Liver (tissue), 9 donors: Measurements from ENCODE around the gene VWA7. TPM values are rescaled to one million over a fixed set of nuclear protein-coding genes. Genes with fewer than 3 reads are reported as not detected.

Experiments
- DNase-seq: peaks from one replicate; pipeline ENCODE4 v3.0.0-alpha.2; 2017; ENCODE audit warnings: low spot score
- H3K27ac ChIP-seq, 2 donors: one replicate each; pipeline ENCODE4 v1.7.0; 2013; ENCODE audit warnings: inconsistent platforms in 2 of 2, low read length in 2 of 2, control low read depth in 1 of 2, low read depth in 1 of 2, mild to moderate bottlenecking in 1 of 2
- H3K27me3 ChIP-seq, 4 donors: one replicate each; pipeline versions ENCODE4 v1.6.1 to v1.7.0; 2013; ENCODE audit warnings: low read length in 3 of 4, inconsistent platforms in 1 of 4, mild to moderate bottlenecking in 1 of 4, moderate library complexity in 1 of 4; ENCODE audit not compliant: control insufficient read depth in 4 of 4, insufficient read depth in 4 of 4
- H3K36me3 ChIP-seq, 4 donors: one replicate each; pipeline versions ENCODE4 v1.6.1 to v1.7.0; 2013; ENCODE audit warnings: low read length in 3 of 4, mild to moderate bottlenecking in 3 of 4, low read depth in 1 of 4, moderate library complexity in 1 of 4; ENCODE audit not compliant: control insufficient read depth in 4 of 4, insufficient read depth in 3 of 4
- H3K4me1 ChIP-seq, 4 donors: one replicate each; pipeline versions ENCODE4 v1.6.1 to v1.7.0; 2013; ENCODE audit warnings: low read length in 3 of 4, mild to moderate bottlenecking in 3 of 4, moderate library complexity in 1 of 4; ENCODE audit not compliant: control insufficient read depth in 4 of 4, insufficient read depth in 4 of 4
- H3K4me3 ChIP-seq, 3 donors: one replicate each; pipeline versions ENCODE4 v1.6.1 to v1.7.0; 2013; ENCODE audit warnings: low read length in 3 of 3, control low read depth in 1 of 3, low read depth in 1 of 3, mild to moderate bottlenecking in 1 of 3
- H3K9ac ChIP-seq, 2 donors: one replicate each; pipeline ENCODE4 v1.7.0; 2013; ENCODE audit warnings: low read length in 2 of 2, mild to moderate bottlenecking in 2 of 2, moderate library complexity in 2 of 2, control low read depth in 1 of 2, low read depth in 1 of 2
- H3K9me3 ChIP-seq, 4 donors: one replicate each; pipeline versions ENCODE4 v1.6.1 to v1.7.0; 2013; ENCODE audit warnings: low read length in 3 of 4; ENCODE audit not compliant: control insufficient read depth in 4 of 4
- ATF3 ChIP-seq: IDR thresholded peaks from 2 replicates; pipeline ENCODE4 v1.6.1; 2016; ENCODE audit warnings: antibody characterized with exemption
- CTCF ChIP-seq: fragments of 150-350 bp; IDR thresholded peaks from 2 replicates; pipeline ENCODE4 v1.5.1; 2017; ENCODE audit warnings: improper control_type of control experiment, low read depth, low read length; ENCODE audit not compliant: missing input control
- EGR1 ChIP-seq, 2 donors: IDR thresholded peaks; 2 replicates each; pipeline ENCODE4 v1.6.1; 2016 to 2018; ENCODE audit warnings: antibody characterized with exemption in 2 of 2, low read depth in 2 of 2
- FOXA1 ChIP-seq: IDR thresholded peaks from 2 replicates; pipeline ENCODE4 v1.6.1; 2016; ENCODE audit warnings: antibody characterized with exemption
- GABPA ChIP-seq, 2 donors: IDR thresholded peaks in 1 of 2; conservative IDR thresholded peaks in 1 of 2; 2 replicates each; pipeline ENCODE4 v1.6.1; 2016; ENCODE audit warnings: antibody characterized with exemption in 2 of 2, mild to moderate bottlenecking in 1 of 2, moderate library complexity in 1 of 2
- HNF4A ChIP-seq, 2 donors: conservative IDR thresholded peaks; 2 replicates each; pipeline ENCODE4 v1.6.1; 2016; ENCODE audit warnings: antibody characterized with exemption in 2 of 2, mild to moderate bottlenecking in 2 of 2
- HNF4G ChIP-seq: IDR thresholded peaks from 2 replicates; pipeline ENCODE4 v1.6.1; 2016; ENCODE audit warnings: antibody characterized with exemption
- NR2F2 ChIP-seq: IDR thresholded peaks from 2 replicates; pipeline ENCODE4 v1.6.1; 2016; ENCODE audit warnings: antibody characterized with exemption
- RAD21 ChIP-seq, 2 donors: IDR thresholded peaks; 2 replicates each; pipeline ENCODE4 v1.6.1; 2016; ENCODE audit warnings: antibody characterized with exemption in 2 of 2, mild to moderate bottlenecking in 2 of 2
- REST ChIP-seq: IDR thresholded peaks from 2 replicates; pipeline ENCODE4 v1.6.1; 2016; ENCODE audit warnings: antibody characterized with exemption, mild to moderate bottlenecking
- SP1 ChIP-seq: IDR thresholded peaks from 2 replicates; pipeline ENCODE4 v1.6.1; 2018; ENCODE audit warnings: antibody characterized with exemption, mild to moderate bottlenecking
- TAF1 ChIP-seq: conservative IDR thresholded peaks from 2 replicates; pipeline ENCODE4 v1.6.1; 2016; ENCODE audit warnings: antibody characterized with exemption, mild to moderate bottlenecking
- YY1 ChIP-seq: IDR thresholded peaks from 2 replicates; pipeline ENCODE4 v1.6.1; 2016; ENCODE audit warnings: antibody characterized with exemption, mild to moderate bottlenecking
- WGBS: extraction: QIAGEN DNeasy Blood & Tissue Kit; methylation state at CpG from one replicate; pipeline ENCODE4 v1.1.7; 2013; 5-methylcytosine and 5-hydroxymethylcytosine counted together
- polyA plus RNA-seq, 2 donors: library from polyadenylated mRNA; stranded (reverse) in 1 of 2; unstranded in 1 of 2; fragments of 200-250 nt in 1 of 2; fragments of >200 nt in 1 of 2; fragmentation: Nextera tagmentation in 1 of 2; extraction: Ambion mirVana in 1 of 2; gene quantifications; one replicate each; pipeline versions ENCODE4 v1.2.1 to v1.2.3, GENCODE V29; 2013 to 2015
- total RNA-seq, 2 donors: library from RNA; depleted of rRNA; stranded (reverse); fragments of >200 nt; gene quantifications; one replicate each; pipeline ENCODE4 v1.2.3, GENCODE V29; 2014
- donor health status: healthy.
- donor health status: healthy.
- donor health status: healthy.
- donor health status: healthy.
- donor health status: healthy.

The VWA7 gene
- total and polyA plus RNA-seq, 4 donors: 0.17 to 2.0 (median 0.92) TPM

DNA sequence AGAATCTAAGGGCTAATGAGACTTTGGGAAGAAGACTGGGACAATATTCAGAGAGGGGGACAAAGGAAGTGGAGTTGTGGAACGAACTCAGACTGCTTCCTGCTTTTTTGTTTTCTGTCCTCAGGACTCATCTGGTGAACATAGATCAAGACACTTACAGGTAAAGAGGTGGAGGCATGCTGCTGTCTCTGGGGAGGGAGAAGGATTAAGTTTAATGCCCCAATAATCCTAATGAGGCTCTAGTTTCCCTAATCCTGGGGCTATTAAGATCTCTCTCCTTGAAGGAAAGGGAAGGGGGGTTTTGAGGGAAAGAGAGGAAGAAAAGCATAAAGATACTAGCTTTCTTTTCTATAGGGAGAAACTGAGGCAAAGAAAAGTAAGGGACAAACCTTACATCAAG, 32.7 kb downstream of the VWA7 start (continued):
- TF ChIP-seq EGR1 (IDR thresholded peaks at IDR 0.05; ENCODE audit: low read depth in 2 of 2) (no peak), SP1 (no peak), FOXA1 (no peak), GABPA (IDR thresholded peaks at IDR 0.05 in 1 of 2, conservative IDR thresholded peaks at IDR 0.05 in 1 of 2) (no peak), HNF4A (conservative IDR thresholded peaks at IDR 0.05) (no peak)

- Histone ChIP-seq H3K27ac (no peak overlapping the region), H3K9ac (no peak overlapping the region), H3K9me3 (no peaks in the 10 kb centered on the region), H3K36me3 (no peaks in the 10 kb centered on the region), H3K4me1 (peaks cover 11 to 25% (median 21%) of the 10 kb centered on the region in 4 donors), H3K4me3 (no peak overlapping the region), H3K27me3 (no peaks in the 10 kb centered on the region)
- WGBS: 93% methylated on average over 3 of the region's 3 CpGs
- TF ChIP-seq REST (no peak), GABPA (IDR thresholded peaks at IDR 0.05 in 1 of 2, conservative IDR thresholded peaks at IDR 0.05 in 1 of 2) (no peak), NR2F2 (no peak), FOXA1 (no peak), EGR1 (IDR thresholded peaks at IDR 0.05; ENCODE audit: low read depth in 2 of 2) (no peak), RAD21 (IDR thresholded peaks at IDR 0.05) (no peak), HNF4G (no peak), YY1 (no peak), TAF1 (no peak), ATF3 (no peak), CTCF (no peak)
- DNase-seq: no peak
These were observed 34.2 kb downstream of the VWA7 start for GRCh38 chr6:31742894-31743293.

GRCh38 chr6:31741815-31742214, 35.3 kb downstream of the VWA7 start:
- no peak overlapping the region for H3K27ac ChIP-seq
- no peaks in the 10 kb centered on the region for H3K36me3 ChIP-seq
- H3K9me3 ChIP-seq: no peaks in the 10 kb centered on the region
- peaks cover 17 to 35% (median 29%) of the 10 kb centered on the region in 4 donors for H3K4me1 ChIP-seq
- no peak for DNase-seq
- no peak overlapping the region for H3K4me3 ChIP-seq
- no peak for TF ChIP-seq REST
- no peak for TF ChIP-seq SP1
- no peak for TF ChIP-seq YY1
- TF ChIP-seq FOXA1: no peak
- no peak for TF ChIP-seq GABPA (IDR thresholded peaks at IDR 0.05 in 1 of 2, conservative IDR thresholded peaks at IDR 0.05 in 1 of 2)
- TF ChIP-seq HNF4G: no peak
- no peaks in the 10 kb centered on the region for H3K27me3 ChIP-seq
- WGBS: 87% methylated on average over 2 of the region's 2 CpGs
- peak overlapping the region in 1 of 2 donors; percentile 34 for H3K9ac ChIP-seq
